HG03066 (cell line): ENCODE data around the gene CNPY1.

Experiments used
- ATAC-seq: cut with Tn5 transposase; IDR thresholded peaks from one replicate; pipeline ENCODE4 v1.9.1; 2021; ENCODE audit warnings: low read depth; ENCODE audit not compliant: unreplicated experiment

The CNPY1 gene

GRCh38 chr7:155516466-155516865, 29.9 kb downstream of the CNPY1 start:
- no peak for ATAC-seq

DNA sequence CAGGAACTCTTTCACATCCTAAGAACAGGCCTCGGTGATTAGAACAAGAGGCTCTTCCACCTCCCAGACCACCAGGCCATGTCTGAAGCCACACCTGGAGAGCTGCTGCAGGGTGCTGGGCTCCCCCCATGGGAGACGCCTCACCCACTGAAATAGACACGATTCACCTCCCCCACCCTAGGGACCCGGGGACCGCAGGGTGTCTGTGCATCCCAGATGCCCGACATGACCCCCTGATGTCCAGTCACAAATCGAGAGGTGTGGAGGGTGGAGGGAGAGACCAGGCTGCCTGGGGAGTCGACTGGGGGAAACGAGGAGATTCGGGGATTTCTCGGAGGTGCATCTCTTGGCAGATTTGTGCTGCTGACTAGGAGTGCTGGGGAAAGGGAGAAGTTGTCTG, 31.0 kb downstream of the CNPY1 start:
- no peak for ATAC-seq

DNA sequence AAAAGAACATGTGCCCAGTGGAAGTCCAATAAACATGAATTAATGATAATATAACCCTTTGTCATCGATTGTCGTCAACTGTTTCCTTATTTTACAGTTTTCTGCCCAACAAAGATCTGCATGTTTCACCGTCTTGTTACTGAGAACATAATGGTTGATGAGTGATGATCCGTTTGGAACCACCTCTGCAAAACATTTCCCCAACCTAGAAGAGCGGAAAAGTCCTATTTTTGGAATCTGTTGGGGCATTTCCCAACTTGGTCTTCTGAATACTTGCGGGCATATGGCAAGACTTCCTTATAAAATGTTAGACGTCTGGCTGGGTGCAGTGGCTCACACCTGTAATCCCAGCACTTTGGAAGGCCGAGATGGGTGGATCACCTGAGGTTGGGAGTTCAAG, 32.1 kb downstream of the CNPY1 start:
- no peak for ATAC-seq

DNA sequence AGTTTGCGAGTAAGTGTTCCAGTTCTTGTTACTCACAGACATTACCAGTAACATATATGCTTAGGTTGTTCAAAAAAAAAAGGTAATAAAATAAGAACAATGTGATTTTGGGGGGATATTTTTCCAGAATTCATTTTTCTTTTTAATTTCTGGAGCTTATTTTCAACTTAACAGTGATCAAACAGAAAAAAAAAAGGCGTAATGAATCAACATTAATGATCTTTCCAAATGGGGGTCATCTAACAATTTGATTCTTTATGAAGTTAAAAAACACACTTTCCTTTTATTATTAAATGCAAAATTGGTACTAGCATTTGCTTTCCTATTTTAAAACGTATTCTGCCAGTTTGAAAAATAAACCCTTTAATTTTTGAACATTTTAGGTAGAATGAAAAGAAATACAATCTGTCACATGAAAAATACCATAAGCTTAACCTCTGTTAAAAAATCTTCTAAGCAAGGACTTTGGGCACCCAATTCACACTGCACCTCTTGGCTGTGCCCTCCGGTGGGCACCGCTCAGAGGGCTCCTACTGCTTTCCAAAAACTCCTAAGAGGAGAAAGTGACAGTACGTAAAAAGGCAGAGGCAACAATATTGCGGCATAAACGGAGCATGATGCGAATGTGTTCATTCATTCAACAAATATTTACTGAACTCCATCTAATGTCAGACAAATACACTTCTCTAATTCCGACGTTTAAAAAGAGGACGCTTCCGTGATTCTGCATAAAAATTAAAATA, 32.6 kb downstream of the CNPY1 start:
- ATAC-seq = no peak

DNA sequence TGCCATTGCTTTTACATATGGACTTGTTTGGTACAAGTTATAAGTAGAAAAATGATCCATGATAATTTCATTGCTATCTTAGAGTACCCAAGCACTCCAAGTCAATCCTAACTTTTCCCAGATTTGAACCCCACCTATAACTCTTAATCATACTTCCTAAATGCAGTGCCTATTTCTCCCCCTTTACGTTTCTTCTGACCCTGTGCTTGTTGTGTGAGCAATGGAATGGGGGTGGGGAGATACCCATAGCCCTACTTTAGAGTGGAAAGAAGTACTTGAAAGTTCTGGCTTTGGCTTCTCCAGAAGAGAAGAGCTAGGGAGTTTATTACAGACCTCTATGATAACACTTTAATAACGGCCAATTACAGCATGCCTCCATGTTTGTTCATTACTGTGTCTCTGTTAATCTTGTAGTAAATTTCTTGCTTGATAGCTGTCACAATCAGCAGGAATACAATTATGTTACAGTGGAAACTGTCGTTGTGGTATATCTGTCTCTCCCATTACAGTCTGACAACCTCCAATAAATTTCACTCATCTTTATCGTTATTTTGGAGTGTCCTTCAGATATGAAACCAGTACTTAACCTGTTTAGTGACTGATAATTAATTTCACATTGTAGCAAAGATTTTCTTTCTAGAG, 34.0 kb downstream of the CNPY1 start:
- no peak for ATAC-seq

GRCh38 chr7:155511702-155511996, 34.7 kb downstream of the CNPY1 start:
- no peak for ATAC-seq

GRCh38 chr7:155510975-155511701, 35.2 kb downstream of the CNPY1 start:
- no peak for ATAC-seq

GRCh38 chr7:155509725-155510551, 36.4 kb downstream of the CNPY1 start:
- ATAC-seq = no peak

- no peak for ATAC-seq
Measured at GRCh38 chr7:155509359-155509724, 37.0 kb downstream of the CNPY1 start.

- ATAC-seq = no peak
Measured at GRCh38 chr7:155508376-155509358, 37.7 kb downstream of the CNPY1 start.

GRCh38 chr7:155507576-155507975, 38.8 kb downstream of the CNPY1 start:
- ATAC-seq = no peak

DNA sequence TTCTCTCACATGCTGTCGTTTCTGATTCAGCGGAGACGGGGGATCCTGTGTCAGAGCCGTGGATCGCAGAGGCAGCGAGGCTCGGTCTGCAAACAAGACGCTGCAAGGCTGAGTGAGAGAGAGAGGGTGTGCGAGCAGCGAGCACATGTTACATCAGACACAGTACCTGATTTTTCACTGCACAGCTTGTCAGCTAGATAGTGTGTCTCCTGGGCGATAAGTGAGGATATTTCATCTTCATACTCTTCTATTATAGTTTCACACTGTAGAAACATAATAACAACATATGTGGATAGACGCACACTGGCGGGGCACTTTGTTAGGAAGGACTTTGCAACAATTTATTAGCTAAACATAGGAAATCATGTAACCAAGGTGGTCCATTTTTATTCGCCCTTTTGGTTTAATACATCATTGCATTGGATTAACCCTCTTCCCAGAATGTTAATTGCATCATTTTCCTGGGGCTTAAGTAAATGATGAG, 39.5 kb downstream of the CNPY1 start:
- no peak for ATAC-seq

DNA sequence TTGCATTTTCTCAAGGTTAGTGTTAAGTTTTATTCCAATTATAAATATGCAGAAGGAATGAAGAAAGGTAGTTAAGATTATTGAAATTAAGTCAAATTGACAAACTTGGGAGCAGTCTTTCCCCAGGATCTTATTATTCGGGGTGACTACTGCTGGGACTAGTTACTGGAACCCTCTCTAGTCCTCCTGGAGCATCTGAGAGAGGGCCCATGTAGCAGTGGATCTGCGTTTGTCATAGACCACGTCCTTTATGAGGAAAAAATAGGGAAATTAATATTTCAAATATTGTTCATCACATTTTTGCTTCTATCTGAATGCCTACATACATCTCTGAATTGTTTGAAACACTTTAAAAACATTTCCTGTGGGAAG, 41.0 kb downstream of the CNPY1 start:
- no peak for ATAC-seq

DNA sequence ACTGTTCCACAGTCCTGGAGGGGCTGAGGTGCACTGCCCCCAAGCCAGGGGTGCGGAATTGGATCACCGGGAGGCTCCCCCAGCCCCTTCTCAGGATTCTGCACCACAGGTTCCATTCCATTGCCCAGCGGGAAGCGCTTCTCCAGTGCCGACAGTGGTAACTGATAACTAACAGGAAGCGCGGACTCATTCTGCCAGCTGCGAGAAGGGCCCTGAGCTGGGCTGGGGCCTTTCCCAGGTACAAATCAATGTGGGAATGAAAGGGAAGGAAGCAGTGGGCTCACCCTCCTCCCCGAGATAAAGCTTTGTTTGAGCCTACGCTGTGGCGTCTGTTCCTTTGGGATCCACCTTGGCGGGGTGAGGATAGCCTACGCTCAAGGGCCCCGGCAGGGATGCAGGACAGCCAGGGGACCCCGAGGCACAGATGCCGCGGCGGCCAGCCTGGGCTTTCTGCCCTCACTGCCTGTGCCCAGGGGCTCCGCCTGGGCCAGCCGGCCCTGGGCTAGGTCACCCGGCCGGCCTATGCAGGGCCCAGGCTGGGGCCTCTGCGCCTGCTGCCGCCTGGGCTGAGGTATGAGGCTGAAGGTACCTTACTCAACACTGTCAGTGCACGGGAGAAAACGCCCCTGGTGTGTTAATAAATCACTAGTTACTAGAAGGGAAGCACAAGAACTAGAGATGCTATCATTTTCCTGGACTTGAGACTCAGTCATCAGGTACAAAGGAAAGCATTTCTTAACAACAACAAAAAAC, 49.0 kb downstream of the CNPY1 start:
- no peak for ATAC-seq

GRCh38 chr7:155496267-155497005, 49.9 kb downstream of the CNPY1 start:
- no peak for ATAC-seq

DNA sequence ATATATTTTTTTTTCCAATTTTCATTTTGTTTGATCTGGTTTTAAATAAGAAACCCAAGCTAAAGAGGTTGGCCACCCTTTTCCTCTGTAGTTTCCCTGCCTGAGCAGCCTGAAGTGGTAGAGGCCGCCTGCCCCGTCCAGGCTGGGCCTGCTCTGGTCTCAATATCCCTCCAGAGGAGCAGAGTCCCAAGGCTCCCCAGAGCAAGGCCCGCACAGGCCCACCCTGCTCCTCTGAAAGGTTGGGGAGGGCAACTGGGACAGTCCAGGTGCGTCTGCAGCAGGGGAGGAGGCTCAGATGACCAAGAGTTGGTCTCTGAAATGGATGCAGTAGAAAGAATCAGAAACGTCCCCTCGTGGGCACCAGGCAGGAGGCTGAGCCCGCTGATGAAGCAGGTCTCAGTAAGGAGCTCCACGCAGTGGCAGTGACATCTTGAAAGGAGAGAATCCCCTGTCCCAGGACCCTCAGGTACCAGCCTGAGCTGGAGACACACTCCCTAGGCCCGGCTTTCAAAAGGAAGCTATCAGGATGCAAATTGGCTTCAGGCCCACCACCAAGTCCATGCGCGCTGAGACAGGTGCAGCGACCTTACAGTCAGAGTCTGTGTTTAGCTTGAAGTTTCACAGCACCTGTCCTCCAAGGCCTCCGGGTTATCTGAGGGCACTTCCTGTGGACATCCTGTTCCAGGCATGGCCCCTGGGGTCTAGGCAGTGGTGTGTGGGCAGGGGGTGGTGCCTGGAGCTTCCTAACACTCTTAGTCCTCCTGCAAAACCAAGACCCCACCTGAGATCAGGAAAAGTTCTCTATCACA, 50.7 kb downstream of the CNPY1 start:
- no peak for ATAC-seq

GRCh38 chr7:155494551-155494950, 51.8 kb downstream of the CNPY1 start:
- no peak for ATAC-seq
